Measurements from ENCODE around the gene ARID4B. TPM values are rescaled to one million over a fixed set of nuclear protein-coding genes. Genes with fewer than 3 reads are reported as not detected.

Gene ARID4B
- total RNA-seq, 4 donors from 2014 or later = 27.0 to 172 (median 70.8) TPM

DNA sequence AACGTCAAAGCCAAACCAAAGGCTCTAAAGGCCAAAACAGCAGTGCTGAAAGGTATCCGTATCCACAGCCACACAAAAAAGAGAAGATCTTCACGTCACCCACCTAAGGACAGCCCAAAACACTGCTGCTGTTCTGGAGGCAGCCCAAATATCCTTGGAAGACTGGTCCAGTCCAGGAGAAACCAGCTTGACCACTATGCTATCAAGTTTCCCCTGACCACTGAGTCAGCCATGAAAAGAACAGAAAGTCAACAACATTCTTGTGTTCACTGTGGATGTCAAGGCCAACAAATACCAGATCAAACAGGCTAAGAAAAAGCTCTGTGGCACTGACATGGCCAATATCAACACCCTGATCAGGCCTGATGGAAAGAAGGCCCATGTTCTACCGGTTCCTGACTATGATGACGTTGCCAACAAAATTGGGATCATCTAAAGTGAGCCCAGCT is 32.1 kb downstream of the ARID4B start:
- Histone ChIP-seq H3K9me3 (no peaks in the 10 kb centered on the region), H3K27ac (no peak overlapping the region), H3K27me3 (no peaks in the 10 kb centered on the region), H3K4me1 (peaks cover 0 to 21% (median 5%) of the 10 kb centered on the region in 4 donors), H3K36me3 (no peaks in the 10 kb centered on the region), H3K4me3 (no peak overlapping the region)
- no peak for DNase-seq
- TF ChIP-seq, protein P1, sequence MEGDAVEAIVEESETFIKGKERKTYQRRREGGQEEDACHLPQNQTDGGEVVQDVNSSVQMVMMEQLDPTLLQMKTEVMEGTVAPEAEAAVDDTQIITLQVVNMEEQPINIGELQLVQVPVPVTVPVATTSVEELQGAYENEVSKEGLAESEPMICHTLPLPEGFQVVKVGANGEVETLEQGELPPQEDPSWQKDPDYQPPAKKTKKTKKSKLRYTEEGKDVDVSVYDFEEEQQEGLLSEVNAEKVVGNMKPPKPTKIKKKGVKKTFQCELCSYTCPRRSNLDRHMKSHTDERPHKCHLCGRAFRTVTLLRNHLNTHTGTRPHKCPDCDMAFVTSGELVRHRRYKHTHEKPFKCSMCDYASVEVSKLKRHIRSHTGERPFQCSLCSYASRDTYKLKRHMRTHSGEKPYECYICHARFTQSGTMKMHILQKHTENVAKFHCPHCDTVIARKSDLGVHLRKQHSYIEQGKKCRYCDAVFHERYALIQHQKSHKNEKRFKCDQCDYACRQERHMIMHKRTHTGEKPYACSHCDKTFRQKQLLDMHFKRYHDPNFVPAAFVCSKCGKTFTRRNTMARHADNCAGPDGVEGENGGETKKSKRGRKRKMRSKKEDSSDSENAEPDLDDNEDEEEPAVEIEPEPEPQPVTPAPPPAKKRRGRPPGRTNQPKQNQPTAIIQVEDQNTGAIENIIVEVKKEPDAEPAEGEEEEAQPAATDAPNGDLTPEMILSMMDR (IDR thresholded peaks at IDR 0.05) = no peak
- TF ChIP-seq POLR2A (IDR thresholded peaks at IDR 0.05) = no peak

DNA sequence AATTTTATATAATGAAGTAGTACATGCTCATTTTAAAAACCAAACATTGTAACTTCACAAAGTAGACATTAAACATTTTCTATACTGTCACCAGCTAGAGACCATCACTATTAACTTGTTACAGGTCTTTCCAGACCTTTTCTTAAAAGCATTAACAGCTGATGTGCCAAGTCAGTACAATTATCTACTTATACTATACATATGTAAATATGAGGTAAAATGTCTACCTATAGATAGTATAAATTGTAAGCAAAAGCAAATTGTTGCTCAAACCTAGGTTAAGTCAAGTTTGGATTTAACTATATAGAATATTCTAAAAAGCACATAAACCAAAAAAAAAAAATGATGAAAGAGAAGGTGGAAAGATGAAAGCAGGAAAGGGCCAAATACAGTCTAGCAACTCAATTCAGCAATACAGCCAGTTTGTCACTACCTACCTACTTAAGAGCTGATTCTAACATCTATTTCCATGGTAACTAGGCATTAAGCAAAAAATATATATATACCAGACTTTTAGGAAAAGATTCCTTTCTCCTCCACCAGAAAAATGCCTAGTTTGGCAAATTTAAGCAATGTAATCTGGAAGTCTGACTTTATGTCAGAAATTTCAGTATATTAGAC is 34.5 kb downstream of the ARID4B start:
- H3K27ac ChIP-seq = no peak overlapping the region
- peaks cover 0 to 5% (median 0%) of the 10 kb centered on the region in 4 donors for H3K4me1 ChIP-seq
- H3K4me3 ChIP-seq = no peak overlapping the region
- DNase-seq = no peak
- no peaks in the 10 kb centered on the region for H3K27me3 ChIP-seq
- TF ChIP-seq, protein P1 (IDR thresholded peaks at IDR 0.05) = no peak
- TF ChIP-seq POLR2A (IDR thresholded peaks at IDR 0.05) = no peak
- H3K9me3 ChIP-seq = no peaks in the 10 kb centered on the region
- no peaks in the 10 kb centered on the region for H3K36me3 ChIP-seq

DNA sequence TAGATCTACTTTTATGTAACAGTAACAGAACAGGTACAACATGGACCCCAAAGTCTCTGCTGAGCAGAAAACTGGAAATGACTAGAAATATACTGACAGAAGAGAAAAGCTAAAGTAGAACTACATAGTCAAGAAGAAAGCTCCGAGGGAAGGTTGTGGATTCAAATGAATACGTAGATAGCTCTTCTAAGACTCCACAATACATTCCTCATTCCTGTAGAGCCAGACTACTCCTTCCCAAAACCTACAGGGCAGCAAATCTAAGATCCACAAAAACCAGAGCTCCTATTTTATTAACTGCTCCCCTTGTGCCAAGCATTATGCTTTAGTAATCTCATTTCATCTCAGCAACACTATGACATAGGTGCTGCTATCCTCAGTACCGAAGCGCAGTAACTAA is 35.2 kb downstream of the ARID4B start:
- Histone ChIP-seq H3K36me3 (no peaks in the 10 kb centered on the region), H3K9me3 (no peaks in the 10 kb centered on the region), H3K4me3 (no peak overlapping the region), H3K27ac (no peak overlapping the region), H3K27me3 (no peaks in the 10 kb centered on the region), H3K4me1 (peaks cover 0 to 1% (median 0%) of the 10 kb centered on the region in 4 donors)
- DNase-seq = no peak
- TF ChIP-seq, protein P1 (IDR thresholded peaks at IDR 0.05) = no peak
- TF ChIP-seq POLR2A (IDR thresholded peaks at IDR 0.05) = no peak

DNA sequence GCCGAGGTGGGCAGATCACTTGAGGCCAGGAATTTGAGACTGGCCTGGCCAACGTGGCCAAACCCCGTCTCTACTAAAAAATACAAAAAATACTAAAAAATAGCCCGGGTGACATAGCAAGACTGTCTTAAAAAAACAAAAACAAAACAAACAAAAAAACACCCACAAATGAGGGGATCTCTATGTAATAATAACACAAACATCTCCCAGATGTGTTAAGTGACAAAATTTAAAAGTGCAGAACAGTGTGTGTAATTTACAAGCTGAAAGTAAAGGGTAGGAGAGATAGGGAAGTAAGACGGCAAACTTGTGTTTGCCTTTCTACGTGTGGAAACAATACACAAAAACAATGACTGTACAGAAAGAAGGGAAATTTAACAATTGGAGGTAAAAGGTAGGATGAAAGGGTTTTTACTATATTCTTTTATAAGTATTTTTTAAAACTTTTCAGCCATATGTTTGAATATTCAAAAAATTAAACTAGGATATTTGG is 36.3 kb downstream of the ARID4B start:
- no peak for DNase-seq
- Histone ChIP-seq H3K27me3 (no peaks in the 10 kb centered on the region), H3K36me3 (no peaks in the 10 kb centered on the region), H3K4me3 (no peak overlapping the region), H3K4me1 (no peaks in the 10 kb centered on the region), H3K27ac (no peak overlapping the region), H3K9me3 (no peaks in the 10 kb centered on the region)
- TF ChIP-seq, protein P1 (IDR thresholded peaks at IDR 0.05) = no peak
- TF ChIP-seq POLR2A (IDR thresholded peaks at IDR 0.05) = no peak

DNA sequence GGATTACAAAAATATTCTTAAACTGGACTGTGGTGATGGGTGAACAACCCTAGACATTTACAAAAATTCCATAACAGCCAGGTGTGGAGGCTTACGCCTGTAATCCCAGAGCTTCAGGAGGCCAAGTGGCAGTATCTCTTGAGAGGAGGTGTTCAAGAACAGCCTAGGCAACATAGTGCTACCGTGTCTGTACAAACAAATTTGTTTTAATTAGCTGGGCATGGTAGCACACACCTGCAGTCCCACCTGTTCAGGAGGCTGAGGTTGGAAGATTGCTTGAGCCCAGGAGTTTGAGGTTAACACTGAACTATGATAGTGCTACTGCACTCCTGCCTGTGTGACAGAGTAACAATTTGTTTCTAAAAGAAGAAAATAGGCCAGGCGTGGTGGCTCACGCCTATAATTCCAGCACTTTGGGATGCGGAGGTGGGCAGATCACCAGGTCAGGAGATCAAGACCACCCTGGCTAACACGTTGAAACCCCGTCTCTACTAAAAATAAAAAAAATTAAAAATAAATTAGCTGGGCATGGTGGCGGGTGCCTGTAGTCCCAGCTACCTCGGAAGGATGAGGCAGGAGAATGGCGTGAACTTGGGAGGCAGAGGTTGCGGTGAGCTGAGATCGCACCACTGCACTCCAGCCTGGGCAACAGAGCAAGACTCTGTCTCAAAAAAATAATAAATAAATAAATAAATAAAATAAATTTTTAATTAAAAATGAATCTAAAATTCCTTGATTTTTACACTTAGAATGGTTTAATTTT is 37.1 kb downstream of the ARID4B start:
- H3K9me3 ChIP-seq = no peaks in the 10 kb centered on the region
- H3K27me3 ChIP-seq = no peaks in the 10 kb centered on the region
- TF ChIP-seq, protein P1 (IDR thresholded peaks at IDR 0.05) = no peak
- no peak for TF ChIP-seq POLR2A (IDR thresholded peaks at IDR 0.05)
- H3K36me3 ChIP-seq = no peaks in the 10 kb centered on the region
- H3K4me3 ChIP-seq = no peak overlapping the region
- DNase-seq = no peak
- no peak overlapping the region for H3K27ac ChIP-seq
- no peaks in the 10 kb centered on the region for H3K4me1 ChIP-seq

Measured in Peyer's patch (tissue), 4 donors.